AG04450 (cell line): ENCODE data around the gene CIDEC. TPM values are rescaled to one million over a fixed set of nuclear protein-coding genes. Genes with fewer than 3 reads are reported as not detected.

Experiments used
- CTCF ChIA-PET: fragments of 300-600, 350-600 bp; formaldehyde crosslinking; extraction: SDS; loops from one replicate; lab custom pipeline; 2022; ENCODE audit warnings: antibody characterized with exemption, inconsistent platforms; lab: Charles Lee
- POLR2A ChIA-PET: fragments of 350-600 bp; formaldehyde crosslinking; extraction: SDS; loops from one replicate; lab custom pipeline; 2021; ENCODE audit warnings: antibody characterized with exemption, inconsistent platforms; lab: Yijun Ruan, JAX
- DNase-seq: peaks from one replicate; pipeline ENCODE4 v3.0.0-alpha.2; 2011; ENCODE audit warnings: low read depth, low spot score
- H3K27ac ChIP-seq: one replicate; pipeline ENCODE4 v1.5.1; 2012; ENCODE audit warnings: low read depth, low read length, control low read depth
- H3K27me3 ChIP-seq: one replicate; pipeline ENCODE4 v1.6.0; 2012; ENCODE audit warnings: low read length; ENCODE audit not compliant: control insufficient read depth, insufficient read depth
- H3K4me3 ChIP-seq: 2 replicates; pipeline ENCODE4 v1.5.1; 2011; ENCODE audit warnings: mild to moderate bottlenecking, low read depth, low read length, control low read depth
- H3K9me3 ChIP-seq: 2 replicates; pipeline ENCODE4 v1.5.1; 2012; ENCODE audit warnings: low read length; ENCODE audit not compliant: control insufficient read depth, insufficient read depth
- polyA plus RNA-seq: library from polyadenylated mRNA; depleted of rRNA; stranded (reverse); fragments of >200 nt; gene quantifications from 2 replicates; pipeline ENCODE4 v1.2.3, GENCODE V29; 2011
- TF ChIP-seq, protein P1 (sequence below): IDR thresholded peaks from 2 replicates; pipeline ENCODE4 v1.5.1; 2011; ENCODE audit warnings: low read depth, low read length, control low read depth, inconsistent platforms

Gene CIDEC
- polyA plus RNA-seq, 1 experiment = not detected

DNA sequence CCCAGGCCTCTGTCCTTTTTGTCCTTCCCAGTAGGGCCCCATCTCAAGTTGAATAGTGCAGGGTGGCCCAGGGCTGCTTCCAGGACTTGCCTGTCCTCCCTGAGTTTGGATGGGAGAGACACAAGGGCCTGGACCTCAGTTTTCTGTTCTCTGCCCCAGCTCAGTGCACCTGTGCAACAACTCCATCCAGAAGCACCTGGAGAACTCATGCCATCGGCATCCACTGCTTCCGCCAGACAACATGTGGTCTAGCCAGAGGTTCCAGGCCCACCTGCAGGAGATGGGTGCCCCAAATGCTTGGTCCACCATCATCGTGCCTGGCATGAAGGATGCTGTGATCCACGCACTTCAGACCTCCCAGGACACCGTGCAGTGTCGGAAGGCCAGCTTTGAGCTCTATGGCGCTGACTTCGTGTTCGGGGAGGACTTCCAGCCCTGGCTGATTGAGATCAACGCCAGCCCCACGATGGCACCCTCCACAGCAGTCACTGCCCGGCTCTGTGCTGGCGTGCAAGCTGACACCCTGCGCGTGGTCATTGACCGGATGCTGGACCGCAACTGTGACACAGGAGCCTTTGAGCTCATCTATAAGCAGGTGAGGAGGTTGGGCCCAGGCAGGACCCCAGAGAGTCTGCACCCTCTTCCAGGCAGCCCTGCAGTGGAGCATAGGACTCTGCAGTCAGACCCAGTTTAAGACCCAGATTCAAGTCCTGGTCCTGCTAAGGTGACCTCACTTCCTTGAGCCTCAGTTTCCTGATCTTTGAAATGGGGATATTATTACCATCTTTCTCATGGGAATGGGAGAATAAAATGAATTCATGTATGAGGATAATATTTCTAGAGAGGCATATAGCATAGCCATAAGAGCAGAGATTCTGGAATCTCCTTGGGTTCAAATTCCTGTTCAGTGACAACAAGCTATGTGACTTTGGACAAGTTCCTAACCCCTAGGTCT, 51.0 kb downstream of the CIDEC start:
- no peak overlapping the region for H3K4me3 ChIP-seq
- H3K27ac ChIP-seq = no peak overlapping the region
- CTCF ChIA-PET = no interaction called here
- TF ChIP-seq, protein P1, sequence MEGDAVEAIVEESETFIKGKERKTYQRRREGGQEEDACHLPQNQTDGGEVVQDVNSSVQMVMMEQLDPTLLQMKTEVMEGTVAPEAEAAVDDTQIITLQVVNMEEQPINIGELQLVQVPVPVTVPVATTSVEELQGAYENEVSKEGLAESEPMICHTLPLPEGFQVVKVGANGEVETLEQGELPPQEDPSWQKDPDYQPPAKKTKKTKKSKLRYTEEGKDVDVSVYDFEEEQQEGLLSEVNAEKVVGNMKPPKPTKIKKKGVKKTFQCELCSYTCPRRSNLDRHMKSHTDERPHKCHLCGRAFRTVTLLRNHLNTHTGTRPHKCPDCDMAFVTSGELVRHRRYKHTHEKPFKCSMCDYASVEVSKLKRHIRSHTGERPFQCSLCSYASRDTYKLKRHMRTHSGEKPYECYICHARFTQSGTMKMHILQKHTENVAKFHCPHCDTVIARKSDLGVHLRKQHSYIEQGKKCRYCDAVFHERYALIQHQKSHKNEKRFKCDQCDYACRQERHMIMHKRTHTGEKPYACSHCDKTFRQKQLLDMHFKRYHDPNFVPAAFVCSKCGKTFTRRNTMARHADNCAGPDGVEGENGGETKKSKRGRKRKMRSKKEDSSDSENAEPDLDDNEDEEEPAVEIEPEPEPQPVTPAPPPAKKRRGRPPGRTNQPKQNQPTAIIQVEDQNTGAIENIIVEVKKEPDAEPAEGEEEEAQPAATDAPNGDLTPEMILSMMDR = no peak
- H3K27me3 ChIP-seq = no peaks in the 10 kb centered on the region
- no peak for DNase-seq
- no peaks in the 10 kb centered on the region for H3K9me3 ChIP-seq
- POLR2A ChIA-PET = no interaction called here

DNA sequence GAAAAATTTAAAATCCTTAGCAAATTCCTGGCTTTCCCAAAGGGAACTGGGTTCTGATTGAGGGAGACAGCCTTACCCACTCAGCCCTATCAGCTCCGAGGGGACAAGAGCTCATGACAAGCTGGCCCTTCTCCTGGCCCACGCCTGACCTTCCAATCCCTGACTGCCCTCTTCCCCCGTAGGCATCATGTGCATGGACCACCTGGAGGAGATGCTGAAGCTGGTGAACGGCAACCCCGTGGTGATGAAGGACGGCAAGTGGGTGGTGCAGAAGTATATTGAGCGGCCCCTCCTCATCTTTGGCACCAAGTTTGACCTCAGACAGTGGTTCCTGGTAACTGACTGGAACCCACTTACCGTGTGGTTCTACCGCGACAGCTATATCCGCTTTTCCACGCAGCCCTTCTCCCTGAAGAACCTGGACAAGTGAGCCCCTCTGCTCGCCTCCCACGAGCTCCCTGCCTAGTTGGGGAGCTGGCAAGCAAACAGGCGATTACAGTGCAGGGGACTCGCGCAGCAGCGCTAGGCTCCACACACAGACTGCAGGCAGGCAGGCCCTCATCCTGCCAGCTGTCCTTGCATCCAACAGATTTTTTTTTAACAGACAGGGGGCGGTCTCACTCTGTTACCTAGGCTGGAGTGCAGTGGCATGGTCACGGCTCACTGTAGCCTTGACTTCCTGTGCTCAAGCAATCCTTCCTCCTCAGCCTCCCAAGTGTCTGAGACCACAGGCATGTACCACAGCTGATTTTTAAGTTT, 53.1 kb downstream of the CIDEC start:
- DNase-seq = no peak
- Histone ChIP-seq H3K9me3 (no peaks in the 10 kb centered on the region), H3K27ac (no peak overlapping the region), H3K4me3 (no peak overlapping the region), H3K27me3 (no peaks in the 10 kb centered on the region)
- ChIA-PET CTCF (interaction anchor here (0.6 to 1.6 kb wide), 4 partner anchors 39 to 119 kb away, joined by 3 to 5 read pairs (median 4); no protein-coding TSS in a partner anchor), POLR2A (interaction anchor here (1.0 kb wide), 1 partner anchor 156 kb away, joined by 4 read pairs; no protein-coding TSS in a partner anchor)
- TF ChIP-seq, protein P1 = peak; percentile 28; the same call in 1 of the 2 replicates

DNA sequence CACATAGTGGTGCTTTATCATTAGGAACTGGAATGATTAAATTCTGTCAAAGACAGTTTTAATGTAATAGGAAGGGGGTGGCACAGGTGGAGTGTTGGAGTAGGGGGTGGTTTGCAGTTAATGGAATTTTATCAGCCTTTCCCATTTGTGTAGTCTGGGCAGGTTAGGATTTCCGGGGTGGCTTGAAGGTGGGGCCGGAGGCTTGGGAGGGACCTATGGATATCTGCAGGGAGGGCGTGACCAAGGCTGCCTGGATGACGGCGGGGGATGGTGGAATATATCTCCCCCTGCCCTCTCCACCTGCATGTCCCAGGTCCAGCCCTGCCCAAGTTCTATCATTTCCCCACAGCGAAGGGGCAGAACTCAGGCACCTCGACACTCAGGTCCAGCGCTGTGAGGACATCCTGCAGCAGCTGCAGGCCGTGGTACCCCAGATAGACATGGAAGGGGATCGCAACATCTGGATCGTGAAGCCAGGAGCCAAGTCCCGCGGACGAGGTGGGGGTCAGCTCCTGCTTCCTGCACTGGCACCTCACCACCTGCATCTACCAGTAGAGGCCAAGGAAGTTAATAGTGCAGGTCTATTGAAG, 54.5 kb downstream of the CIDEC start:
- Histone ChIP-seq H3K27me3 (no peaks in the 10 kb centered on the region), H3K9me3 (no peaks in the 10 kb centered on the region), H3K4me3 (no peak overlapping the region), H3K27ac (no peak overlapping the region)
- DNase-seq = no peak
- ChIA-PET POLR2A (no interaction called here), CTCF (no interaction called here)
- TF ChIP-seq, protein P1 = no peak

DNA sequence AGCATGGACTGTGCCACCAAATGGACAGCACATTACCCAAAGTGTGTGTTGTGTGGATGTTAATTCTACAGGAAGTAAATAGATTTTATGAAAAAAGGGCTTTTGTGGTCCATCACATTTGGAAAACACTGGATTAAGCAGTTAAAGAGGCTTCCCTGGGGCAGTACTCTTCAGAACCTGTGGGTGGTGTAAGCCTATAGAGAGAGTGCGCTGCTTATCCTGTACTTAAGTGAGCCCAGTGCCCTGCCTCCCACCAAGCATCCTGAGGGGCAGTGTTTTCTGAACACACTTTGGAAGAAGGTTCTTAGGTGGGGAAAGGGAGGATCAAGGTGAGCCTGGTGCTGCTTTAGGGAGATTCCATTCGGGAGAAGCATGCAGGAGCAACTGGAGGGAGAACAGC, 59.1 kb downstream of the CIDEC start:
- no peak for DNase-seq
- POLR2A ChIA-PET = interaction anchor here (0.8 kb wide), 1 partner anchor 10 kb away, joined by 4 read pairs; no protein-coding TSS in a partner anchor
- Histone ChIP-seq H3K9me3 (no peaks in the 10 kb centered on the region), H3K27ac (no peak overlapping the region), H3K4me3 (no peak overlapping the region), H3K27me3 (no peaks in the 10 kb centered on the region)
- CTCF ChIA-PET = interaction anchor here (0.8 to 1.2 kb wide), 2 partner anchors 28 to 125 kb away, joined by 3 read pairs; no protein-coding TSS in a partner anchor
- TF ChIP-seq, protein P1 = peak; percentile 52
